T-helper 17 cell (primary cell): Measurements from ENCODE around the gene HPN. TPM values are rescaled to one million over a fixed set of nuclear protein-coding genes. Genes with fewer than 3 reads are reported as not detected.

Experiments used
- ATAC-seq: fragments of 150-1000 bp; cut with Tn5 transposase; 2 replicates; pipeline ENCODE4 v1.10.0; 2021; ENCODE audit warnings: mild to moderate bottlenecking, moderate library complexity
- DNase-seq, 3 donors: peaks; one replicate each; pipeline versions ENCODE4 v3.0.0 to v3.0.0-alpha.2; 2020 to 2021
- H3K9me3 ChIP-seq: one replicate; pipeline ENCODE4 v1.7.0; 2013; ENCODE audit warnings: low read length, mild to moderate bottlenecking; ENCODE audit not compliant: control insufficient read depth, poor library complexity, severe bottlenecking
- H3K27ac Mint-ChIP-seq: one replicate; pipeline ENCODE4 v1.8.0; 2022; ENCODE audit warnings: mild to moderate bottlenecking, moderate library complexity, mixed read lengths
- H3K27me3 Mint-ChIP-seq: one replicate; pipeline ENCODE4 v1.8.0; 2022; ENCODE audit warnings: mixed read lengths
- H3K36me3 Mint-ChIP-seq: one replicate; pipeline ENCODE4 v1.8.0; 2022; ENCODE audit warnings: low read depth, mixed read lengths
- H3K4me1 Mint-ChIP-seq: one replicate; pipeline ENCODE4 v1.8.0; 2022; ENCODE audit warnings: mild to moderate bottlenecking, mixed read lengths
- H3K4me3 Mint-ChIP-seq: one replicate; pipeline ENCODE4 v1.8.0; 2022; ENCODE audit warnings: mild to moderate bottlenecking, moderate library complexity, mixed read lengths
- total RNA-seq, 4 donors: library from RNA in 2 of 4; stranded (reverse) in 2 of 4; gene quantifications; one replicate each; pipeline ENCODE4 v1.2.3 and lab custom pipeline; 2022 to 2026

The HPN gene
- total RNA-seq, 2 donors from 2014 or later: 0.89 TPM; not detected in 1

DNA sequence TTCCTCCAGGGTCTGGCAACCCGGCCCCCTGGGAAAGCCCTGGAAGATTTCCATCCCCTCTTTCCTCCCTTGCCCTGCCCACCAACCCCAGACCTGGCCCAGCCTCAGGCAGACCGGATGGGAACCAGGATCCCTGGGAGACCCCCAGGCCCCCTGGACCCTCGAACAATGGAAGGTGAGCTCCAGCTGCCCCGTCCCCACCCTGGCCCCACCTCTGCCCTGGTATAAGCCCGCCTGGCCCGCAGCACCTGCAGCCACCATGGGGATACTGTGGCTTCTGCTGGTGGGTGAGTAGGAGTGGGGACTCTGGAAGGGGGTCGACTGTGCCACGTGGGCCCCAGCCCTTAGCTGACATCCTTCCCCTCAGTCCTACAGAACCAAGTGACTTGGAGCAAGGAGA is 32.4 kb downstream of the HPN start:
- H3K27ac Mint-ChIP-seq: no peak overlapping the region
- H3K36me3 Mint-ChIP-seq: peaks cover 7% of the 10 kb centered on the region
- no peaks in the 10 kb centered on the region for H3K9me3 ChIP-seq
- ATAC-seq: no peak
- no peak overlapping the region for H3K4me3 Mint-ChIP-seq
- DNase-seq: no peak
- peaks cover 7% of the 10 kb centered on the region for H3K4me1 Mint-ChIP-seq
- peaks cover 22% of the 10 kb centered on the region for H3K27me3 Mint-ChIP-seq

DNA sequence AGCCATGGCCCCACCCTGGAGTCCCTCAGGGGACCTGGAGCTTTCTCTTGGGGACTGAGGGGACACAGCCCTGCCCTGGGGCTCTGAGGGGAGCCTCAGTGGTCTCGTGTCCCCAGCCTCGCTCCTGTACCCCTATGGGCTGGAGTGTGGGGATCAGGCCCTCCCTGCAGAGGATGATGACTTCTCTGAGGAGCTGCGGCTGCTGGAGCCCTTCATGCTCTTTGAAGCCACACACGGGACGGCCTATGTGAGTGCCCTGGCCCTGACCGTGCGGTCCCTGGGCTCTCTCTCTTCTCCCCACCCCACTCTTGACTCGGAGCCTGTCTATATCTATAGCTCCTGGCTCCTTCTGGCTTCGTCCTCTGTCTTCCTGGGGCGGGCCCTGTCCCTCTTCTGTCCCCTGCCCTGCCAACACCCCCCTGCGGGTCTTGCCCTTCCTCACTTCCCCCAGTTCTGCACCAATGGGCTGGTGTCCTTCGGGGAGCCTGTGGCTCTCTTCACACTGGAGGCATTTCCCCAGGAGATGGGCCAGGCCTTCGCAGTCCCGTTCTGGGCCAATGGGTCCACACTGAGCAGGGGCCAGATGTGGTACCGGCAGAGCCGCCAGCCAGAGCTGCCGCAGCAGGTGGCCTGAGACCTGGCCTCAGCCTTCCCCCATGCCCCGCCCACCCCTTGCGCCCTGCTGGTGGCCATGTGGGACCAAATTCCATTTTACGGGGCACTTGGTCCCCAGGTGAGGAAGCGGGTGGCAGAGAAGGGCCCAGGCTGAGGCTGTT is 33.1 kb downstream of the HPN start:
- ATAC-seq (no peak), DNase-seq (no peak)
- Mint-ChIP-seq H3K36me3 (peaks cover 7% of the 10 kb centered on the region), H3K27me3 (peaks cover 26% of the 10 kb centered on the region), H3K4me1 (peaks cover 7% of the 10 kb centered on the region), H3K27ac (no peak overlapping the region), H3K4me3 (no peak overlapping the region)
- H3K9me3 ChIP-seq: no peaks in the 10 kb centered on the region

DNA sequence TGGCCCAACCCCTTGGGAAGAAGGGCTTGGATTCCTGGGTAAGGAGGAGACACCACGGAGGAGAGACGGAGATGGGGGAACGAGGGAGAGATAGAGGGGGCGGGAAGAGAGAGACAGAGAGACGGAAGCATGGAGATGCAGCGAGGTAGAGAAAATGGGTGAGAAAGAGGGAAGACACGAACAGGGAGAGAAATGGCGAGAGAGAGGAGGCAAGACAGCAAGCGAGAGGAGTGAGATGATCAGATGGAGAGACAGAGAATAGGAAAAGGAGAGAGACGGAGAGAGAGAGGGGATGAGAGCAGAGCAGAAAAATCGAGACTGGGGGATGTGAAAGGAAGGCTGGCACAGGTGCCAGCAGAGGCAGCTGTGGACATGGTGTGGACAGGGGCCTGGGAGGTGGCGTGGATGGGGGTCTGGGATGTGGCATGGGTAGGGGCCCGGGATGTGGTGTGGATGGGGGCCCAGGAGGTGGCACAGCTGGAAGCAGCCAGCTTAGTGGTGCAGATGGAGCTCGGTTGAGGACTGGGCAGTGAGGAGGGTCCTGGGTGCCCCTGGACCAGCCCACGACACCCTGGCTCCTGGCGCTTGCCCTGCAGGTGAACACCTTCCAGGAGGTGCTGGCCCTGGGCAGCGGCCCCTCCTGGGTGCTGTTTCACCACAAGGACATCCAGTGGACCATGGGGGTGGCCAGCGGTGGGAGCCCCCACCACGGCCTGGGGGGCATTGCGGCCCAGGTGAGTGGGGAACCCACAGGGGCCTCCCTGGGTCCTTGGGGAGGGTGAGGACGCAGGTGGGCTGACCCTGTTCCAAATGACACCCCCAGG is 33.9 kb downstream of the HPN start:
- Mint-ChIP-seq H3K4me3 (no peak overlapping the region), H3K27me3 (peaks cover 26% of the 10 kb centered on the region), H3K4me1 (peaks cover 7% of the 10 kb centered on the region), H3K36me3 (peaks cover 7% of the 10 kb centered on the region), H3K27ac (no peak overlapping the region)
- ATAC-seq (no peak), DNase-seq (no peak)
- no peaks in the 10 kb centered on the region for H3K9me3 ChIP-seq

DNA sequence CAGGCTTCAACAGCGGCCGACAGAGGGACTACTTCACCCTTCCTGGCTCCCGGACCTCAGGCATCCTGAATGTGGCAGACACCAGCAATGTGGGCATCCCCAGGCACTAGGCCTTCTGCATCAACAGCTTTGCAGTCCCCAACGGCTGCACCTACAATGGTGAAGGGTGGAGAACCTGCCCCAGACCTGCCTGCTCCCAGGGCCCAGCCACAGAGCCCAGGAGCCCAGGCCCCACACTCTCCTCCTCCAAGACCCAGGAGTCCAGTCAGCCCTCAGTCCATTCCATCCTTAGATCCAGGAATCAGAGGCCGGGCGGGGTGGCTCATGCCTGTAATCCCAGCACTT is 34.5 kb downstream of the HPN start:
- no peak for DNase-seq
- Mint-ChIP-seq H3K27ac (no peak overlapping the region), H3K36me3 (peaks cover 7% of the 10 kb centered on the region), H3K4me1 (peaks cover 7% of the 10 kb centered on the region), H3K4me3 (no peak overlapping the region), H3K27me3 (peaks cover 26% of the 10 kb centered on the region)
- ATAC-seq: no peak
- H3K9me3 ChIP-seq: no peaks in the 10 kb centered on the region

DNA sequence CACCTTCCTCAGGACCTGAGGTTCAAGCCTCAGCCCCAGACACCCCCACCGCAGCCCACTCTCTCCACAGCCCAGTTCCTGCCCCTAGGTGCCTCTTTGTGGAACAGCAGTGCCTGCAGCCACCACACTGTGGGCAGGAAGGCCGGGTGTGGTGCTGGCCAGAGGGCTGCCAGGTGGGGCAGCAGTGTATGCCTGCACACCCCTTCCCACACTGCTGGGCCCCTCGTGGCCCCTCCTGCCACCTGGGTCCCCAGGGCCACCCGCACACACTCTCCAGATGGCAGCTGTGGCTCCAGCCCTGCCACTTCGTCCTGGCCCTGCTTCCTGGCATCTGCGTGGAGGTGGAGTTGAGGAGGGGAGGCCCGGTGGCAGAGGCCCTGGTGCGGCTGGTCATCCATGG is 35.1 kb downstream of the HPN start:
- DNase-seq (no peak), ATAC-seq (no peak)
- H3K27me3 Mint-ChIP-seq: peaks cover 26% of the 10 kb centered on the region
- H3K4me1 Mint-ChIP-seq: peaks cover 7% of the 10 kb centered on the region
- H3K9me3 ChIP-seq: no peaks in the 10 kb centered on the region
- peaks cover 7% of the 10 kb centered on the region for H3K36me3 Mint-ChIP-seq
- H3K27ac Mint-ChIP-seq: no peak overlapping the region
- H3K4me3 Mint-ChIP-seq: no peak overlapping the region

DNA sequence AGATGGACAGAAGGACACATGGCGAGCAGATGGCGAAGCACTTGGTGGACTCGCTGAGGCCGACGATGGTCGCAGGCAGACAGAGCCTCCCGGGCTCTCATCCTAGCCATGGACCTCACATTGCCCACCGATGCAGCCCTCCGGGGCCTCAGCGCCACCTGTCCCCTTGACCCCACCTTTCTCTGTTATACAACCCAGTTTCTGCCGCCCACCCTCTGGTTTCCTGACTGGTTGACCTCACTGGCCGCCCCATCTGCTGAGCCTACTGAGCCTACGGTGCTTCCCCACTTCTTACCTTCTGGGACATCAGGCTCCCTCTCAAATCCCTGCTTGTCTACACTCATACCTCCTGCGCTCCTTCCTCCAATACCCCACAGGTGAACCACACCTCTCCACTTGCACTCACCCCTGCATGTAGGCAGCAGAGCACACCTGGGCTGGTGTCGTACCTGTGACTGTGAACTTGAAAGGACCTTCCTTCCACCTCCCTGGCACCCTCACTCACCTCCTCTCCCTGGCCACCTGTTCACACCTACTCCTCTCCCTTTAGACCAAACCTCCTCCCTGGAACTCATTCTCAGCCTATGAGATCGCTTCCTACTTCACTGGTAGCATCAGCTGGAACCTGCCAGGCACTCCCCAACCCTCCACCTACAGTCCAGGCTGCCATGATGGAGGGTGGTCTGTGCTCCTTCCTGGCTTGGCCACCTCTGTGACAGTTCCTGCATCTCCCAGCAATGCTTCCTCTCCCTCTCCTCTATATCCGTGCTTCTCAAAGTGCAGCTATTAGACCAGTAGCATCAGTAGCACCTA is 36.1 kb downstream of the HPN start:
- no peak for ATAC-seq
- H3K9me3 ChIP-seq: no peaks in the 10 kb centered on the region
- no peak for DNase-seq
- Mint-ChIP-seq H3K4me1 (peaks cover 7% of the 10 kb centered on the region), H3K36me3 (peaks cover 7% of the 10 kb centered on the region), H3K4me3 (no peak overlapping the region), H3K27me3 (peaks cover 26% of the 10 kb centered on the region), H3K27ac (no peak overlapping the region)

DNA sequence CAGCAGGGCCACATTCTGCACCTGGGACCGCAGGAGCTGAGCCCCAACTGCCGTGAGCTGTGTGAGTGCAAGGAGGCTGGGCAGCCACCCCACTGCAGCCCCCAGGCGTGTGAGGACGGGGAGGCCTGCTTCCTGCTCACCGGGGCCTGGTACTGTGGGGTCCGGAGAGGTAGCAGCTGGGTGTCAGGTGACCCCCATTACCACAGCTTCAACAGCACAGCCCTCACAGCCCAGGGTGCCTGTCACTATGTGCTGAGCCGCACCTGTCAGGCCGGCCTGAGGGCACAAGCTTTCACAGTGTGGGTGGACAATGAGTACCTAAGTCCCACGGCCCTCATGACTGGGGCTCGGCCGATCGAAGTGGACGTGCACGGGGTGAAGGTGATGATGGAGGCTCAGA is 38.3 kb downstream of the HPN start:
- H3K4me1 Mint-ChIP-seq: peaks cover 7% of the 10 kb centered on the region
- H3K9me3 ChIP-seq: no peaks in the 10 kb centered on the region
- H3K27me3 Mint-ChIP-seq: peaks cover 26% of the 10 kb centered on the region
- DNase-seq (no peak), ATAC-seq (no peak)
- H3K4me3 Mint-ChIP-seq: no peak overlapping the region
- H3K27ac Mint-ChIP-seq: no peak overlapping the region
- peaks cover 7% of the 10 kb centered on the region for H3K36me3 Mint-ChIP-seq

DNA sequence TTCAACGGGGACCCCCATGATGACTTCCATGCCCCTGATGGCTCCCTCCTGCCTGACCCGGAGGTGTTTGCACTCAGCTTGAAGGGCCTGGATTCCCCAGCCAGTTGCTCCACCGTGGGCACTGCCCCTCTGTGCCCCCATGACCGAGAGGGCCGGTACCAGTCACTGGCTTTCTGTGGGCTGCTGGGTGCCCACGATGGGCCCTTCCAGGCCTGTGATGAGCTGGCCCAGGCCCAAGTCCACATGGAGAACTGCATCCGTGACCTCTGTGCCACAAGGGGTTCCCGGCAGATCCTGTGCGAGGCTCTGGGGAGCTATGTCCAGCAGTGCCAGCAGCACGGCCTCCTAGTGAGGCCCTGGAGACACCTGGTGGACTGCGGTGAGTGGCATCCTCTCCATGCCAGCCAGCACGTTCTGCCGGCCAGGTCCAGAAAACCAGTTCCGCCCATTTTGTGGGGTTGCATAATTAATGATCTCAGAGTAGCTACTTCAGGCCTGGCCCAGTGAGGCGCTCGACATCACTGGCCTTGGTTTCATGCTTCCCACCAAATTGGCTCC is 39.2 kb downstream of the HPN start:
- DNase-seq (no peak), ATAC-seq (no peak)
- Mint-ChIP-seq H3K27ac (no peak overlapping the region), H3K27me3 (peaks cover 26% of the 10 kb centered on the region), H3K4me1 (peaks cover 7% of the 10 kb centered on the region), H3K4me3 (no peak overlapping the region), H3K36me3 (peaks cover 4% of the 10 kb centered on the region)
- H3K9me3 ChIP-seq: no peaks in the 10 kb centered on the region

DNA sequence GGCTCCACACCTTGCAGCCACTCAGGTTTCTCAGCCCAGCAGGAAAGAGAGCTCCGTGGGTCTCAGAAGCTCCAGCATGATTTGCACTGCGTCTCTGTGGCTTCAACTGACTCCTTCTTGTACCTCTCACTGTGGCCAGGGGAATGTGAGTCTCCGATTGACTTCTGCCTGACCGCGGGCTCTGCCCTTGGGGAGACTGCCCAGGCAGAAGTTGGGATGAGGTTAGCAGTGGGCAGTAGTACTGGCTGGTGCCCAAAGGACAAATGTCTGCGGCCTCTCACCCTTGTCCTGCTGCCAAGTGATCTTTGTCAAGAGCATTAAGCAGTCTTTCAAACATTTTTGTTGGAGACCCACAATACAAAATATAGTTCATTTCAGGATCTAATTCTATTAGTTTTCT is 39.7 kb downstream of the HPN start:
- no peak for ATAC-seq
- Mint-ChIP-seq H3K27ac (no peak overlapping the region), H3K27me3 (peaks cover 26% of the 10 kb centered on the region), H3K4me3 (no peak overlapping the region), H3K36me3 (peaks cover 4% of the 10 kb centered on the region), H3K4me1 (peaks cover 10% of the 10 kb centered on the region)
- H3K9me3 ChIP-seq: no peaks in the 10 kb centered on the region
- no peak for DNase-seq

DNA sequence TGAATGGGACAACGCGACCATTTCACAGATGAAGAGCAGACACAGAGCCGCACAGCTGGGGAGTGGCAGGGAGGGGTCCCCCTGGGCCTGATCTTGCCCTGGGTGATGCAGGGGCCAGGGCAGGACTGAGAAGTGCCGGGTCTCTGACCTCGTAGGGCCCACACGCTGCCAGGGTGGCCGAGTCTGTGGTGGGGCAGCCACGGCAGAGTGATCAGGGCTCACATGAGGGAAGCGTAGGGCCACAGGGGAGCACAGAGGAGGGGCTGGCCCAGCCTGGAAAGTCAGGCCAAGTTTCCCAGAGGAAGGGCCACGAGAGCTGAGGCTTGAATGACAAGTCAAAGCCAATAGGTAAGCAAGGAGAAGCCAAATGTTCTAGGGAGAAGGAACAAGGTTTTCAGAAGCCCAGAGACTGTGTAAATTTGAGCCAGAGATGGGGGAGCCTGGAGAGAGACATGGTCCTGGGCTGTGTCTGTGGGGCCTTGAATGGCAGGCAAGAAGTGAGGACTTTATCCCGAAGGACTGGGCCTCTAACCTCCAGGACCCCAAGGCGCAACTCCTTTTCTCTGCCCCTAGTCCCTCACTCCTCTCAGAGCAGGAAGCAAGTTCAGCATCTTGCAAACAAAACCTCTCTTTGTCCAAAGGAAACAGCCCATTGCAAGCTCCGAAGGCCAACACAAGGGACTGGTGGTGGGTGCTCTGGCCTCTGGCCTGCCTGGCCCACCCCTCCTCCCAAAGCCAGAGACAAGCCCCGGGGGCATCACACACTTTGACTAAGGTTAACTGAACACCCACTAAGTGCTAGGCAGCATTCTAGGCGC is 42.4 kb downstream of the HPN start:
- DNase-seq: no peak
- peaks cover 6% of the 10 kb centered on the region for H3K27me3 Mint-ChIP-seq
- peaks cover 5% of the 10 kb centered on the region for H3K4me1 Mint-ChIP-seq
- no peaks in the 10 kb centered on the region for H3K9me3 ChIP-seq
- H3K4me3 Mint-ChIP-seq: no peak overlapping the region
- H3K27ac Mint-ChIP-seq: no peak overlapping the region
- H3K36me3 Mint-ChIP-seq: no peaks in the 10 kb centered on the region
- ATAC-seq: no peak

DNA sequence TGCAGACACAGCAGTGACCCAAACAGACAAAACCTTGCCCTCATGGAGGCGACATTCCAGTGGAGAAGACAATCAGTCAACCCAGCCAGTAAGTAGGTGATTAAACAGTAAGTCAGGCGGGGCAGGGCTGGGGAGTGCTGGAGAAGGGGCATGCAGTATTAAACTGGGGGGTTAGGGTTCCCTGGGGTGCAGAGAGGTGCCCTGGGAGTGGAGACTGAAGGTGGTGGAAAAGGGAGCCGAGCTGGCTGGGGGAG is 42.9 kb downstream of the HPN start:
- Mint-ChIP-seq H3K36me3 (no peaks in the 10 kb centered on the region), H3K4me3 (no peak overlapping the region), H3K4me1 (peaks cover 5% of the 10 kb centered on the region), H3K27ac (no peak overlapping the region), H3K27me3 (peaks cover 6% of the 10 kb centered on the region)
- ATAC-seq (no peak), DNase-seq (no peak)
- no peaks in the 10 kb centered on the region for H3K9me3 ChIP-seq

DNA sequence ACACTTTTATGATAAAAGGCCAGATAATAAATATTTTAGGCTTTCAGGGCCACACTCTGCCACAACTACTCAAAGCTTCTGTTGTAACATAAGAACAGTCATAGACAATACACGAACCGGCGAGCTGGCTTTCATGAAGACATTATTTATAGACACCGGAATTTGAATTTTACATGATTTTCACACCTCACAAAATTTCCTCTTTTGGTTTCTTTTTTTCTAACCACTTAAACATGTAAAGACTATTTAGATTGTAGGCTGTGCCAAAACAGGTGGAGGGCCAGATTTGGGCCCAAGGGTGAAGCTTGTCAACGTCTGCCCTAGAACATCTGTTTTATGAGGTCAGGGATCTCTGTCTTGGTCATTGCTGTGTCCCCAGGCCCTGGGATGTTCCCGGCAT is 44.4 kb downstream of the HPN start:
- Mint-ChIP-seq H3K36me3 (no peaks in the 10 kb centered on the region), H3K27ac (no peak overlapping the region), H3K4me1 (peaks cover 5% of the 10 kb centered on the region), H3K27me3 (peaks cover 6% of the 10 kb centered on the region), H3K4me3 (no peak overlapping the region)
- DNase-seq (no peak), ATAC-seq (no peak)
- no peaks in the 10 kb centered on the region for H3K9me3 ChIP-seq
